ENCODE measurements around the gene FERMT1.
"Not testable (repeated sequence)": the region's sequence is repeated elsewhere in the genome, so short reads cannot be mapped to it uniquely, and the experiment has no call there.

FERMT1 gene

GRCh38 chr20:6036213-6036612 lies 86.6 kb downstream of the FERMT1 start:
- no peak for DNase-seq

- DNase-seq = no peak
These were observed 88.5 kb downstream of the FERMT1 start for GRCh38 chr20:6034134-6034969.

GRCh38 chr20:6032907-6033306 lies 89.9 kb downstream of the FERMT1 start:
- DNase-seq = not testable (repeated sequence)

GRCh38 chr20:6030453-6031080 lies 92.3 kb downstream of the FERMT1 start:
- no peak for DNase-seq

- DNase-seq = no peak
These were observed 93.3 kb downstream of the FERMT1 start for GRCh38 chr20:6029538-6029937.

- no peak for DNase-seq
These were observed 94.0 kb downstream of the FERMT1 start for GRCh38 chr20:6028818-6029217.

- DNase-seq = no peak
These were observed 96.8 kb downstream of the FERMT1 start for GRCh38 chr20:6026051-6026450.

Measured in NCI-H524 treated with DMSO at 0.1 percent for 48 hours (cell line).